ENCODE measurements around the gene OR51M1. TPM values are rescaled to one million over a fixed set of nuclear protein-coding genes. Genes with fewer than 3 reads are reported as not detected.

Gene OR51M1
- total RNA-seq, 1 donor from 2014 or later, result 3.9 TPM

- DNase-seq (ENCODE audit: low spot score), result no peak
Measured at GRCh38 chr11:5390210-5390609, 6.6 kb downstream of the OR51M1 start.

GRCh38 chr11:5394091-5394490, 10.5 kb downstream of the OR51M1 start:
- no peak for DNase-seq (ENCODE audit: low spot score)

GRCh38 chr11:5398936-5399335, 15.3 kb downstream of the OR51M1 start:
- DNase-seq (ENCODE audit: low spot score), result no peak

GRCh38 chr11:5405173-5405572, 21.6 kb downstream of the OR51M1 start:
- DNase-seq (ENCODE audit: low spot score), result no peak

DNA sequence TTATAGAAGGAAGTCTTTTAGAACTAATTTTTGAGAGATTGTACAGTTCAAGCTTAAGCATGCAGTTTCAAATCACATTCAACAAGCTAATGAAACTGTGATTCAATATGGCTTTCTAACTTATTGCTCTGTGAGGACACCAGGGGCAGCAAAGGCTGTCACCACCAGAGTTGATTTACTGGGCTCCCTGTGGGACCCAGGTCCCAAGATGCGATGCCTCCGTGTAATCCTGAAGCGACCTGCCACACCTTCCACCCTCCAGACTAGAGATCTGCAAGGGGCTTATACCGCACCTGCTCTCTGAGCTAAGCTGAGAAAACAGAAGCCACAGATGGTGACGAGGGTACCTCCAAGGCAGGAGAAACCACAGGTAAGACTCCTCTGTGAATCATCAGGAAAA, 37.4 kb downstream of the OR51M1 start:
- no peak for DNase-seq (ENCODE audit: low spot score)

DNA sequence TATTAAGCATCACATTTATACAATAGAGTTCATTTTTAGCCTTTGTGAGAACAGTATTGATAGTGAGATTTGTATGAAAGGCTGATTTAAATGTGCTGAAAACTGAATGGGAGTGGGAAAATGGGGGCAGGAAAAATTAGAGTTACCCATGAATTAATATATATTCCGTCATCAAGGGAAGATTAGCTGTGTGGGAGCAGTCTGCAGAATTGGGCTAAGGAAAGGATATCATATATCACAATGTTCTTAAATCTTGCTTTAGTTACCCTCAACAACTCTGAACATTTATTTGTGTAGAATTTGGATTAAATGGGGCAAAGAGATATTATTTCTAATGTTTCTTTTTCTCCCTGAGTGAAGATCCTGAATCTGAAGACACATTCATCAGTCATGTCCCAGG, 38.2 kb downstream of the OR51M1 start, which contains the start of gene OR51Q1:
Gene OR51Q1 (plus strand): TSS at position 301 of the 400 bp plus-strand sequence. CDS start 90 bp downstream, at position 391.
- DNase-seq (ENCODE audit: low spot score), result no peak

DNA sequence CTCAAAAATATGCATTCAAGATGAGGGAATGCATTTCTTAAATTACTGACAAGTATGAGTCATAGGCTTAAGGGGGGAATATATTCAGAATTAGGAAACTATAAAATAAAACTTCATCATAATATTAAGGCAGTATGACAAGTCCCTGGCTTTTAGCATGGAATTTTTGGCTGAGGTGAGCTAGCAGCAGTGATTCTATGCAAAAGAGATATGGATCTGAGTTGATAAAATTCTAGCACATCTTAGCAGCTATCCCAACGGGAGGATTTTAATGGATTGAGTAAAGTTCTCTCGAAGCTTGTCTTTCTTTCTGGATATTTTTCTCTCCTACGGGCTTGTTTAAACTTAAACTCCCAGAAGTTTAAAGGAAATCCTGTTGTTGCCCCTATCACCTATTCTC, 39.5 kb downstream of the OR51M1 start:
- DNase-seq (ENCODE audit: low spot score), result peak; percentile 40

DNA sequence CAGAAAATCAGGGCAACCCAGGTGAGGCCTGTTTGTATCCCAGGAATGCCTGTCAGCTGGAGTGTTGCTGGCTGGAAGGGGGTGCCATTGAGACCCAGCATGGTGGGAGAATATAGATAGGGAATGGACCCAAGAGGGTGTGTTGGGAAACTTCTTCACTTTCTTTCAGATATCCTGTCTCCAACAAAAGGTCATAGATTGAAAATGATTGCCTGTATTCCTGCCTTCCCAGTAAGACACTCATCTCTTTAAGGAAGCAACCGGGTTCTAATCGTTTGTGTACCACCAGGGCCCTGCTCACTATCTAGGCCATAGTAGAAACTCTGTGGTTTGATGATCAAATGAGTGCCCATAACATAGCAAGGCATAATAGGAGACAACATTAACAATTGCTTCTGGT, 57.8 kb downstream of the OR51M1 start, which contains the start of gene OR51I1:
Gene OR51I1 (minus strand): TSS at position 101 of the 400 bp plus-strand sequence. CDS start 0 bp downstream, at position 101.
- no peak for DNase-seq (ENCODE audit: low spot score)

Other genes starting within 250 kb of the OR51M1 start
- 3.4 TPM for gene OR52A5, start 245.5 kb upstream of the OR51M1 start, total RNA-seq (ENCODE audit: insufficient read depth, low replicate concordance)
- gene OR52A1, start 229.1 kb upstream of the OR51M1 start, total RNA-seq (ENCODE audit: insufficient read depth, low replicate concordance), result 2.6 TPM
- 15.9 TPM for gene OR51V1, start 183.1 kb upstream of the OR51M1 start, total RNA-seq (ENCODE audit: insufficient read depth, low replicate concordance)
- gene HBB, start 156.7 kb upstream of the OR51M1 start, total RNA-seq (ENCODE audit: insufficient read depth, low replicate concordance), result 3,180 TPM
- gene HBD, start 149.3 kb upstream of the OR51M1 start, total RNA-seq (ENCODE audit: insufficient read depth, low replicate concordance), result not detected
- gene HBG1, start 134.0 kb upstream of the OR51M1 start, total RNA-seq (ENCODE audit: insufficient read depth, low replicate concordance), result 278 TPM
- gene HBG2, start 129.0 kb upstream of the OR51M1 start, total RNA-seq (ENCODE audit: insufficient read depth, low replicate concordance), result 9,844 TPM
- gene HBE1, start 113.9 kb upstream of the OR51M1 start, total RNA-seq (ENCODE audit: insufficient read depth, low replicate concordance), result 40.9 TPM
- 3.1 TPM for gene OR51B4, start 81.9 kb upstream of the OR51M1 start, total RNA-seq (ENCODE audit: insufficient read depth, low replicate concordance)
- gene OR51B2, start 59.5 kb upstream of the OR51M1 start, total RNA-seq (ENCODE audit: insufficient read depth, low replicate concordance), result 2.9 TPM
- gene OR51B5, start 40.3 kb upstream of the OR51M1 start, total RNA-seq (ENCODE audit: insufficient read depth, low replicate concordance), result 17.1 TPM
- gene OR51B6, start 32.3 kb upstream of the OR51M1 start, total RNA-seq (ENCODE audit: insufficient read depth, low replicate concordance), result 3.6 TPM
- gene OR51Q1, start 38.3 kb downstream of the OR51M1 start, total RNA-seq (ENCODE audit: insufficient read depth, low replicate concordance), result not detected
- gene OR51I1, start 57.7 kb downstream of the OR51M1 start, total RNA-seq (ENCODE audit: insufficient read depth, low replicate concordance), result 6.3 TPM
- gene OR51I2, start 65.5 kb downstream of the OR51M1 start, total RNA-seq (ENCODE audit: insufficient read depth, low replicate concordance), result 3.1 TPM
- not detected for gene OR52D1, start 104.9 kb downstream of the OR51M1 start, total RNA-seq (ENCODE audit: insufficient read depth, low replicate concordance)
- 2.6 TPM for gene UBQLN3, start 126.1 kb downstream of the OR51M1 start, total RNA-seq (ENCODE audit: insufficient read depth, low replicate concordance)
- gene UBQLNL, start 132.9 kb downstream of the OR51M1 start, total RNA-seq (ENCODE audit: insufficient read depth, low replicate concordance), result not detected
- gene OR52H1, start 164.7 kb downstream of the OR51M1 start, total RNA-seq (ENCODE audit: insufficient read depth, low replicate concordance), result 1.7 TPM
- gene OR52B6, start 197.1 kb downstream of the OR51M1 start, total RNA-seq (ENCODE audit: insufficient read depth, low replicate concordance), result not detected
- 4.1 TPM for gene TRIM6, start 212.8 kb downstream of the OR51M1 start, total RNA-seq (ENCODE audit: insufficient read depth, low replicate concordance)
- 10.1 TPM for gene TRIM34, start 241.2 kb downstream of the OR51M1 start, total RNA-seq (ENCODE audit: insufficient read depth, low replicate concordance)

Measured in umbilical cord (tissue), 2 donors.